T-helper 17 cell (primary cell): ENCODE data around the gene TRAK1. TPM values are rescaled to one million over a fixed set of nuclear protein-coding genes. Genes with fewer than 3 reads are reported as not detected.
A peak's percentile ranks its signal among the peaks of the same experiment; 100 is the strongest.

ENCODE experiments used
- ATAC-seq: fragments of 150-1000 bp; cut with Tn5 transposase; 2 replicates; pipeline ENCODE4 v1.10.0; 2021; ENCODE audit warnings: mild to moderate bottlenecking, moderate library complexity
- DNase-seq, 3 donors: peaks; one replicate each; pipeline versions ENCODE4 v3.0.0 to v3.0.0-alpha.2; 2020 to 2021
- H3K9me3 ChIP-seq: one replicate; pipeline ENCODE4 v1.7.0; 2013; ENCODE audit warnings: low read length, mild to moderate bottlenecking; ENCODE audit not compliant: control insufficient read depth, poor library complexity, severe bottlenecking
- H3K27ac Mint-ChIP-seq: one replicate; pipeline ENCODE4 v1.8.0; 2022; ENCODE audit warnings: mild to moderate bottlenecking, moderate library complexity, mixed read lengths
- H3K27me3 Mint-ChIP-seq: one replicate; pipeline ENCODE4 v1.8.0; 2022; ENCODE audit warnings: mixed read lengths
- H3K36me3 Mint-ChIP-seq: one replicate; pipeline ENCODE4 v1.8.0; 2022; ENCODE audit warnings: low read depth, mixed read lengths
- H3K4me1 Mint-ChIP-seq: one replicate; pipeline ENCODE4 v1.8.0; 2022; ENCODE audit warnings: mild to moderate bottlenecking, mixed read lengths
- H3K4me3 Mint-ChIP-seq: one replicate; pipeline ENCODE4 v1.8.0; 2022; ENCODE audit warnings: mild to moderate bottlenecking, moderate library complexity, mixed read lengths
- total RNA-seq, 4 donors: library from RNA in 2 of 4; stranded (reverse) in 2 of 4; gene quantifications; one replicate each; pipeline ENCODE4 v1.2.3 and lab custom pipeline; 2022 to 2026

The TRAK1 gene
- total RNA-seq, 2 donors from 2014 or later: 22.6 to 23.8 TPM

DNA sequence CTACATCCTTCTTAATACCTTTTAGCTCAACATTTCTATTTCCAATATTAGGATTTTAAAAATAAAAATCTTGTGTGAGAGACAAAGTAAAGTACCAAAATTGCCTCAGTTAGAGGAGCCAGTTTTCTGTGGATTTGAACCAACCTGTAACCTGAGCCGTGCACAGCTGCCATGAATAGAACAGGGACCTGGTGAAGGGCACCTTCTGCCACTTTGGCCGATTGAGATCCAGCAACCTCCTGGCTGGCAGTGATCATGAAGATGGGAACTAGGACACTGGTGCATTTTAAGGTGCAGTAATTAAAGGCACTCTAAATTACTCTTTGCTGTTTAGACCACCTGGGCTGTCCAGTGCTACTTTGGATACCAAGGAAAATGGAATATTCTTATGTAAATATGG, 34.3 kb upstream of the TRAK1 start:
- ATAC-seq: no peak
- H3K27me3 Mint-ChIP-seq: no peaks in the 10 kb centered on the region
- no peak overlapping the region for H3K4me3 Mint-ChIP-seq
- H3K4me1 Mint-ChIP-seq: peaks cover 22% of the 10 kb centered on the region
- H3K36me3 Mint-ChIP-seq: peaks cover 3% of the 10 kb centered on the region
- DNase-seq: no peak
- H3K9me3 ChIP-seq: no peaks in the 10 kb centered on the region
- H3K27ac Mint-ChIP-seq: no peak overlapping the region

DNA sequence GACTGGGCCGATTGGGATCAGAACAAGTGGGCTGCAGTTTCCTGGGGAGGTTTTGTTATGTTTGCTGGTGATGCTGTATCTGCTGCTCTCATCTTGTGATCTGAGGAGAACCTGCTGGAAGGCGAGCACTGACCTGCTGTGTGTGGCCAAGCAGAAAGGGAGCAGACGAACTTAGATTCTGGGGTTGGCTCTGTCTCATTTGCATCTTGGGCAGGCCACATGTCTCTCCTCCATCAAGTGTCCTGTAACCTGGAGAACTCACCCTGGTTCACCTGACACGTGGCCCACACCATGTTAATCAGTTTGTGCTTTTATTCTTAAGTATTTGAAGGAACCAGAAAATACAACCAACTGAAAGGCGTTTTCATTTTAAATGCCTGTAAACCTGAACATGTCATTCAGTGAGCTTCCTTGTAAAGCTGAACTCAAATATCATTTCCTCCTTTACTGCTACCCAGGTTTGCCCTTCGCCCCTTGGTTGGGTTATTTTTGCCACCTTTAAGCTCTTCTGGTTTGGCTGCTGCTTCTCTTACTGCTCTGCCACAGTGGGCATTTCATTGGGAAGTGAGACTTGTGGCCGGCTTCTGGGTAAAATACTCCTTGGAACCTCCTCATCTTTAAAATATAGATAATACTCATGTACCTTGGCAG, 33.5 kb upstream of the TRAK1 start:
- H3K4me1 Mint-ChIP-seq: peaks cover 22% of the 10 kb centered on the region
- peaks cover 3% of the 10 kb centered on the region for H3K36me3 Mint-ChIP-seq
- ATAC-seq (no peak), DNase-seq (no peak)
- H3K4me3 Mint-ChIP-seq: no peak overlapping the region
- H3K27me3 Mint-ChIP-seq: no peaks in the 10 kb centered on the region
- no peaks in the 10 kb centered on the region for H3K9me3 ChIP-seq
- H3K27ac Mint-ChIP-seq: peak overlapping the region; percentile 75

DNA sequence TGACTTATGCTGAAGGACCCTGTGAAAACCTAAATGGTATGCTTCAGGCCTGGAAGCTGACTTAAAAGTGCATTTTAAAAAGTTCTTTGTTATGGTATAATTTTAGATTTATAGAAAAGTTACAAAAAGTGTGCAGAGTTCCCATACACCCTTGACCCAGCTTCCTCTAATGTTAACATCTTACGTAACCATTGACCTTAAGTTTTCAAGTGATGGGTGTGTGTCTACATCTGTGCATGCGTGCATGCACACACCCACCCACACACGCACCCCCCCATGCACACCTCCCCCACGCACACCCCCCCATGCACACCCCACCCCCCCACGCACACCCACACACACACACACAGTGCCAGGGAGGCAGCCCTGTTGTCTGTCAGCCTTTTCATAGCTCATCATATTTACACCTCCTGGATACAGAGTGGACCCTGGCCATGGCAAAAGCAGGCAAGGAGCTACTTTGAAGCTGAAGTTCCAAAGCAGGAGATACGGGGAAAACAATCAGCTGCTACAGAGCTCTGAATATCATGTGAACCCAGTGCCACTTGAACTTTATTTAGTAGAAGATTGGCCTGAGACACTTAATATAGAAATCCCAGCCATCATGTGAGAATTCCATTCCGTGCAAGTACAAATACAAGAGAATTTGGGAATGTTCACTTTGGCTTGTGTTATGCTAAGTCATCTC, 30.0 kb upstream of the TRAK1 start:
- no peak overlapping the region for H3K27ac Mint-ChIP-seq
- ATAC-seq (no peak), DNase-seq (no peak)
- H3K4me1 Mint-ChIP-seq: peaks cover 15% of the 10 kb centered on the region
- H3K36me3 Mint-ChIP-seq: no peaks in the 10 kb centered on the region
- H3K9me3 ChIP-seq: no peaks in the 10 kb centered on the region
- H3K27me3 Mint-ChIP-seq: no peaks in the 10 kb centered on the region
- H3K4me3 Mint-ChIP-seq: no peak overlapping the region

DNA sequence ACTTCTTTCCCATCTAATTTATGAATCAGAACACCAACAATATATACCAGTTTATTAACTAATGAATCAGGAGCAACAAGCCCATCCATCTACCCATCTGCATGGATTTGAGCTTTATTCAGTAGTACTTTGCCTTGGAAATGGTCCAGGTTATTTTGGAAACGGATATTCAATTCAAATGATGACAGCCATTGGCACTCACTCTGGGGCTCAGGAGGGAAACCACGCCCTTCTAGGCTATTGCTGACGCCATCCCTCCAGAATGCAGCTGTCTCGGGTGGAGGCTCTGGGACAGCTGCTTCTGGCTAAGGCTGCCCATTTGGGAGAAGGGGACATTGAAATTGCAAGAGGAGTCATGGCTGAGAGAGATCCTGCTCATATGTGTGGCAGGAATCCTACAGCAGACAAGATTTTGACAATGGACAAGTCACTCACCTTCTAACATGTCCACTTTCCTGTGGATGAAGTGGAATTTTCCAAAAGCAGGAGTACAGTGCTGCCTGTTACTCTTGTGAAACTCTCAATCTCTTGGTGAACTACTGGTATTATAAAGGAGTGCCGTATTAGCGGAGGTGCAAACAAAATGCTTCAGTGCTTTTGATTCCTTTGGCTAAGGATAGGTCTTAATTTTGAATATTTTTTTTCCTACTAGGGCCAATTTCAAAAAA, 29.3 kb upstream of the TRAK1 start:
- H3K4me1 Mint-ChIP-seq: peaks cover 22% of the 10 kb centered on the region
- no peak overlapping the region for H3K4me3 Mint-ChIP-seq
- H3K27me3 Mint-ChIP-seq: no peaks in the 10 kb centered on the region
- ATAC-seq: no peak
- H3K27ac Mint-ChIP-seq: no peak overlapping the region
- DNase-seq: no peak
- H3K9me3 ChIP-seq: no peaks in the 10 kb centered on the region
- H3K36me3 Mint-ChIP-seq: no peaks in the 10 kb centered on the region

DNA sequence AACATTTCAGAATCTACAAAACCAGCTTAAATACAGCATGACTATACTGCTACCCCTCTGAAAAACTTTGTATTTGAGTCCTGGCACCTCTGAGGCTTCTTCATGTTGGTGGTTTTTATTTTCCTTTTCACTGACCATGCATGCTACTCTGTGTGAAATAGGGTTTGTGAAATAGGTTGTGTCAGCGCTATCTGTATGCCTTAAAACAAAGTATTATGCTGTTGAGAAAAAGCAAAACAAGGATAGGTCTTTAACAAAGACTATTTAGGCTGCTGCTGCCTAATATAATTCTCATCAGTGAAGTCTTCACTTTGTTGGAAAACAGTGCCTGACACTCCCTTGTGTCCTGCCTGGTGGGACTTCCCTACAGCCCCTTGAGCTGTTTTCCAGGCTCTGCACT, 28.7 kb upstream of the TRAK1 start:
- no peak overlapping the region for H3K27ac Mint-ChIP-seq

DNA sequence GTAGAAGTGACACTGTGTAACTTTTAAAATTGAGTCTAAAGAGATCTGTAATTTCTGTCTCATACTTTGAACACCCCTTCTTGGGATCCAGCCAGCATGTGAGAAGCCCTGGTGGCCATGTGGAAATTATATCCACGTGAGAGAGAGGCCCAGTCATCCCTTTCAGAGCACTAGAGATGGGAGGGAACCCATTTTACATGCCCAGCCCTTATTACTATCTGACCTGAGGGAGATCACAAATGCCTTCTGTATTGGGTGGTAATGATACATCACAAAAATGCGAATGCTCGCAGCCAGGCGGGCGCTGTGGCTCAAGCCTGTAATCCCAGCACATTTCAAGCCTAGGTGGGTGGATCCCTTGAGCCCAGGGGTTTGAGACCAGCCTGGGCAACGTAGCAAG, 27.3 kb upstream of the TRAK1 start:
- Mint-ChIP-seq H3K27me3 (no peaks in the 10 kb centered on the region), H3K36me3 (no peaks in the 10 kb centered on the region), H3K4me3 (no peak overlapping the region), H3K27ac (peak overlapping the region; percentile 63), H3K4me1 (peaks cover 27% of the 10 kb centered on the region)
- H3K9me3 ChIP-seq: no peaks in the 10 kb centered on the region
- DNase-seq (no peak), ATAC-seq (no peak)

More for the DNA sequence above, 28.7 kb upstream of the TRAK1 start:
- Mint-ChIP-seq H3K4me1 (peaks cover 23% of the 10 kb centered on the region), H3K27me3 (no peaks in the 10 kb centered on the region), H3K36me3 (no peaks in the 10 kb centered on the region), H3K4me3 (no peak overlapping the region)
- no peak for DNase-seq
- no peak for ATAC-seq
- no peaks in the 10 kb centered on the region for H3K9me3 ChIP-seq

DNA sequence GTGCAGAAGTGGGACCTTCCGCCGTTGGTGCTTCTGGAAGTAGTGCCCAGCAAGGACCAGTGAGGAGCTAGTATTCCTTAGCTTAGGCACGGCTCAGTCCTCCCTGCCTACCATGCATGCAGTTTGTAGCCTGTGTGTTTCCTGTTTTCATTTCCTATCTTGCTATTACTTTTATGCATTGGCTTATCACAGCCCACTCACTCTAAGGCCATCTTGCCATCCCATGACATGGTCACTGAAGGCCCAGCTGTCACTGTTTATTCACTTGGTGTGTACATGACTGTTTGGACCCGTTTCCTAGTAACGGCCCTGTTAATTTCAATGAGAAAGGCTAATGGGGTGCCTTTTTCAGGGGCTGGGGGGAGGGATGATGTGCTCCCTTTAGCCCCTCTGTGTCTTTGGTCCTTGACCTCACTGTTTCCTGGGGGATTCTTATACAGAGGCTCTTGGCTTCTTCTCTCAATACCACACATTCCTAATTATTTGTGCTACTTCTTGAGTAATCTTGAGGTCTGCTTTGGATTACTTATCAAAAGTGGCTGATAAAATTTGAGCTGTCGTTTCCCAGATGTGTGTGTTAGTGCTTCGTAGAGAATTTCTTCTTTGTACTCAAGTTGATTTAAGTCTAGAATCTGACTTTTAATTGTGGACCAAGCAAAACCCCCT, 24.5 kb upstream of the TRAK1 start:
- Mint-ChIP-seq H3K4me1 (peaks cover 28% of the 10 kb centered on the region), H3K27me3 (no peaks in the 10 kb centered on the region), H3K4me3 (no peak overlapping the region), H3K27ac (peak overlapping the region; percentile 74), H3K36me3 (no peaks in the 10 kb centered on the region)
- no peaks in the 10 kb centered on the region for H3K9me3 ChIP-seq
- DNase-seq (no peak), ATAC-seq (peak; percentile 61)

DNA sequence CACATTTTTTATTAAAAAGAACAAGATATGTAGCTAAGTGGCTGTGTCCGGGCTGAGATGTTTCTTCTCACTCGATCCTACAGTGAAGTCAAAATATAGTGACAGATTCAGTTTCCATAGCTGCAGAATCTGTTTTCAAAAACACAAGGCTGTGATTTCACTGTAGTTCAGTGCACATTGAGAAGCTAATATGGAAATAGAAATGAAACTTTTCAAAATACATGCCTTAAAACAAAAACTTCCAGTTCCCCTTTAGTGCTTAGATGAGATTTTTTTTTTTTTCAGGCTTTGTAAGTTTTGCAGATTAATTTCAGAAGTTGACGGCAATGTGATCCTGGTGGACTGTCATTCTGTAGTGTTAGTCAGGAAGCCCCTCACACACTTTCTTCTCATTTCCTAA, 23.8 kb upstream of the TRAK1 start:
- H3K4me1 Mint-ChIP-seq: peaks cover 29% of the 10 kb centered on the region

DNA sequence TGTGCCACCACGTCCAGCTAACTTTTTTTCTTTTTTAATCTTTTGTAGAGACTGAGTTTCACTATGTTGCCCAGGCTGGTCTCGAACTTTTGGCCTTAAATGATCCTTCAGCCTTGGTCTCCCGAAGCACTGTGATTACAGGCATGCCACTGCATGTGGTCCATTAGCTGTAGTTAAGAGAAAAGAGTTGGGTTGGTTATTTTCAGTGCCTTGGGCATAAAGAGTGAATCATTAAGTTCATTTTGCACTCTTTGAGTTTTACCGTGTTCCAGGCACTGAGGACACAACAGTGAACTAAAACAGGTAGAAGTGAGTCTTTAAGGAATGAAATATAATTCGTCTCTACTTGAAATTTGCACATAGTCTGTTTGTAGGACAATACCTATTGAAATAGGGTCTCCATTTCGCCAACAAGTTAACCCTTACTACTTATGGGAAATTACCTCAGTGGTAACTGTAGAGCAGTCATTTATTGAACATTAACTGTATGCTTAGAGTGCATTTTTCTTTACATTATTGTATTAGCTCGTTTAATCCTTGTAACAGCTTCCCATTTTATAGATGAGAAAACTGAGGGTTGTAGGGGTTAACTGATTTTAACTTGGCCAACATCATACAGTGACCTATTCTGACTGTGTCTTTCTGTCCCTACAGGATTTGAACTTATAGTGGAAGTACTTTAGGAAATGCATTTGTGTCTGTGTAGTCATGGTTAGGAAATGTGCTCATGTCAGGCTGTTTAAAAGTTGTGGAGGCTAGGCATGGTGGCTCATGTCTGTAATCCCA, 22.7 kb upstream of the TRAK1 start:
- no peaks in the 10 kb centered on the region for H3K9me3 ChIP-seq
- H3K27ac Mint-ChIP-seq: no peak overlapping the region
- H3K27me3 Mint-ChIP-seq: no peaks in the 10 kb centered on the region
- H3K36me3 Mint-ChIP-seq: no peaks in the 10 kb centered on the region
- H3K4me1 Mint-ChIP-seq: peaks cover 38% of the 10 kb centered on the region
- ATAC-seq: no peak
- DNase-seq: no peak
- no peak overlapping the region for H3K4me3 Mint-ChIP-seq

More for the DNA sequence above, 23.8 kb upstream of the TRAK1 start:
- H3K9me3 ChIP-seq: no peaks in the 10 kb centered on the region
- Mint-ChIP-seq H3K27ac (peak overlapping the region; percentile 74), H3K27me3 (no peaks in the 10 kb centered on the region), H3K4me3 (no peak overlapping the region), H3K36me3 (no peaks in the 10 kb centered on the region)
- DNase-seq (no peak), ATAC-seq (peak; percentile 58)

DNA sequence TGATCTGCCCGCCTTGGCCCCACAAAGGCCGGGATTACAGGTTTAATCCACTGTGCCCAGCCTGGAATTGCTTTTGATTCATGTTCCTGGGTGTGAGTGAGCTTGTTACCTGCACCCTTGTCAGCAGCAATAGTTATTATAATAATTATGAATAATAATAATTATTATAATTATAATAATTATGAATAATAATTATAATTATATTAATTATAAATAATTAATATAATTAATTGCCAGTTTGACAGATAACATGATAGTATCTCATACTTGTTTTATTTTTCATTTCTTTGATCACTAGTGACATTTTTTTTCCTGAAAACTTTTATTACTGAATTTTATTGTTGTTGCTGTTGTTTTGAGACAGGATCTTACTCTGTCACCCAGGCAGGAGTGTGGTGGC, 21.1 kb upstream of the TRAK1 start:
- ATAC-seq (no peak), DNase-seq (no peak)
- H3K4me1 Mint-ChIP-seq: peaks cover 43% of the 10 kb centered on the region
- H3K9me3 ChIP-seq: no peaks in the 10 kb centered on the region
- H3K27ac Mint-ChIP-seq: no peak overlapping the region
- H3K36me3 Mint-ChIP-seq: no peaks in the 10 kb centered on the region
- H3K4me3 Mint-ChIP-seq: no peak overlapping the region
- H3K27me3 Mint-ChIP-seq: no peaks in the 10 kb centered on the region

DNA sequence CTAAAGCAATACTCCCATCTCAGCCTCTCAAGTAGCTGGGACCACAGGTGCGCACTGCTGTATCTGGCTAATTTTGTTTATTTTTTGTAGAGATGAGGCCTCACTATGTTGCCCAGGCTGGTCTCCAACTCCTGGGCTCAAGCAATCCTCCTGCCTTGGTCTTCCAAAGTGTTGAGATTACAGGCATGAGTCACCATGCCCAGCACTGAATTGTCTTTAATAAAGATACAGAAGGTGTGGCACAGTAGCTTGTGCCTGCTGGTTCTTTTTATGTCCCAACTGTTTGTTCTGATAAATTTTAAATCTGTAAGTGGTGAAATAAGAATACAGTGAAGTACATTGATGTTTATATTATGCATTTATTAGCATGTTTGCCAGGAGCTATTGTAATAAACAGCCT, 20.6 kb upstream of the TRAK1 start:
- H3K9me3 ChIP-seq: no peaks in the 10 kb centered on the region
- Mint-ChIP-seq H3K27me3 (no peaks in the 10 kb centered on the region), H3K4me1 (peaks cover 43% of the 10 kb centered on the region), H3K4me3 (no peak overlapping the region), H3K36me3 (no peaks in the 10 kb centered on the region), H3K27ac (no peak overlapping the region)
- no peak for ATAC-seq
- no peak for DNase-seq

DNA sequence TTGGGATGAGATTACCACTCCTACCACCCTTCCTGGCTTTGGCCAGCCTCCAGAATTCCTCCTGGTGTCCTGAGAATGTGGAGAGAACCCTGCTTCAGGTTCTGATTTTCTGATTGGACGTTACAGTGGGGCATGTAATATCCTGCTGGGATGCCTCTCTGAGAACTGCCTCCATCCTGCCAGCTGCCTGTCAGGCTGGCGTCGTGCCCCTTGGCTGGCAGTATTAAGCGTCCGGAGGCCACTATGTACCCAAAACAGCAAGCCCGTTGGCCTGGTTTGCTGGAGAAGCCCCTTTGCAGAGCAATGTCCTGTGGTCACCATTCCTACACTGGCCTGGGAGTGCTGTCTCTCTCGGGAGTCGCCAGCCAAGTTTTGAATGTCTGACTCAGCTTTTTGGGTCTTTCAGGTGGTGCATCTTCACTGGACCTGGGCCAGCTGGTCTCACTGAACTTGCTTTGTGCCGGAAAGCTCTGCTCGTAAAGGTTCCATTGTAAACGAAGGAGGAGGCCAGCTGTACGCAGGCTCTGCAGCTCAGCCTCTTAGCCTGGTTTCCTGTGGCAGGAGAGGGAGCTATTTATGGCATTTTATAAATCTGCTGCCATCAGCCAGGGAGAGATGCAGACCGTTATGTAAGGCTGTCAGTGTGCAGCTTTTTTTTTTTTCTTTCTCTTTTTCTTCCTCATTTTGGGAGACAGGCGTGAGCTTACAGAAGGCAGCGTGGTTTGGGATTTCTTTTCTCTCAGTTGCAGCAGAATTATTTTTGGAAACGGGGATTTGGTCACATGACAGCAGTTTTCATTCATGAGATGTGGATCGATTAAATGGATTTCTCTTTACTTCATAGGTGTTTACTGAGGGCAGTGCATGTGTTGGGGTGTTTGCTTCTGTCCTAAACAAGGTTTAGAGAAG, 19.0 kb upstream of the TRAK1 start:
- peak overlapping the region; percentile 8 for H3K27ac Mint-ChIP-seq
- DNase-seq: no peak
- peaks cover 33% of the 10 kb centered on the region for H3K4me1 Mint-ChIP-seq
- no peaks in the 10 kb centered on the region for H3K27me3 Mint-ChIP-seq
- H3K36me3 Mint-ChIP-seq: no peaks in the 10 kb centered on the region
- no peaks in the 10 kb centered on the region for H3K9me3 ChIP-seq
- peak overlapping the region; percentile 49 for H3K4me3 Mint-ChIP-seq
- ATAC-seq: no peak
